Hippocampal formation (tissue), 2 donors: Measurements from ENCODE around the gene CRY1.

ENCODE experiments used
- DNase-seq, 2 donors: peaks; one replicate each; lab custom pipeline; 2025; lab: John Stamatoyannopoulos, UW

The CRY1 gene

DNA sequence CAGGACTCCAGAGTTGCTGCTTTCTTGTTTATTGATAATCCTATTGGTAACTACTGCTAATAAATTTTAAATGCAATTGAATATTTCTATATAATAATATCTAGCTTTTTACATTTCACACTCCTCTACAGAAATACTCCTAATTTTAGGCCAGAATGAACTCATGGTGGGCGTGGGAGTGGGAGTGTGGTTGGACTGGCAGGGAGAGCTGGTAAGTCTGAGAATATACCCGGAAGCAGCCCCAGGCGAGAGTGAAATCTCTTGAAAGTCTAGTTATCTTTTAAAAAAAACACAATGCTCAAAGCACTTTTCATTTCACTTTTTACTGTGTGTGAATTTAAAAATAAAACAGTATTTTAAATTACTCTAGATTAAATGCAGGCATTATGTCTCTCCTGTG lies 132.9 kb downstream of the CRY1 start:
- DNase-seq: no peak

DNA sequence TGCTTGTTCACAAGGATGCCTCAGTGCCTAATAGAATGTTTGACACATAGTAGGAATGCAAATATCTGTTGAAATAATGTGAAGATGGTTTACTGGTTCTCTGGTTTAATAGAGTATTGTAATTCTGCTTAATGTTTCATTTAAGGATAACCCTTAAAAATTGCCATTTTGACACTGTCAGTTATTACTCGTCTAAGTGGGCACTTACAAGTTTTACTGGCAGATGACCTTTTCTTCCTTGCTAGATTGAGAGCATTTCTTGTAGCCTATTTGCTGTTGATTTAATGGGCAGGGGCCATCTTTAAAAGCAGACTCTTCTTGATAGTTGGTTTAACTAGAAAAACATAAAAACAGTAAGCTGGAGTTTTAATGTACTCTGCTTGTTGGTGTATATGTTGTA lies 135.8 kb downstream of the CRY1 start:
- no peak for DNase-seq

DNA sequence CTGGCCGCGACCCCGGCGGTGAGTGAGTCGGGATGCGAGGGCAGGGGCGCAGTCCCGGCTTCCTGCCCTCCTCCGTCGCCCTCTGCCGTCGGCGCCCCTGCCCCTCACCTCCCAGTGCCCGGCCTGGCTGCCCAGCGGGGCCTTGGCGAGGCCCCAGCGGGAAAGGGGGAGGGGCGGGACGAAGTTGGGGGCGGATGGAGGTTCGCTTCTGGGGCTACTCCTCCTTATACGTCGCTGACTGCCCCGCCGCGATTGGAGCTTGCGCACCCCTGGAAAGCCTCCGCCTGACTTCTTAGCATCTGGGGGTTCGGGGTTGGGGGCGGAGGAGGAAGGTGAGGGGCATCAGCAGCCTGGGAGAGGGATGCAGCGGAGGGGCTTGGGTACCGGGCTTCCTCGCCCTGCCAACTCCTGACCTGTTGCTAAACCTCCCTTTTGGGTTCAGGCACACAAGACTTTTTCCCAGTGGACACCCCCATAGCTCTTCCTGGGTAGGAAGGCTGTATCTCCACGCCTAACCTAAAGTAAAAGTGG lies 137.2 kb downstream of the CRY1 start:
- no peak for DNase-seq

DNA sequence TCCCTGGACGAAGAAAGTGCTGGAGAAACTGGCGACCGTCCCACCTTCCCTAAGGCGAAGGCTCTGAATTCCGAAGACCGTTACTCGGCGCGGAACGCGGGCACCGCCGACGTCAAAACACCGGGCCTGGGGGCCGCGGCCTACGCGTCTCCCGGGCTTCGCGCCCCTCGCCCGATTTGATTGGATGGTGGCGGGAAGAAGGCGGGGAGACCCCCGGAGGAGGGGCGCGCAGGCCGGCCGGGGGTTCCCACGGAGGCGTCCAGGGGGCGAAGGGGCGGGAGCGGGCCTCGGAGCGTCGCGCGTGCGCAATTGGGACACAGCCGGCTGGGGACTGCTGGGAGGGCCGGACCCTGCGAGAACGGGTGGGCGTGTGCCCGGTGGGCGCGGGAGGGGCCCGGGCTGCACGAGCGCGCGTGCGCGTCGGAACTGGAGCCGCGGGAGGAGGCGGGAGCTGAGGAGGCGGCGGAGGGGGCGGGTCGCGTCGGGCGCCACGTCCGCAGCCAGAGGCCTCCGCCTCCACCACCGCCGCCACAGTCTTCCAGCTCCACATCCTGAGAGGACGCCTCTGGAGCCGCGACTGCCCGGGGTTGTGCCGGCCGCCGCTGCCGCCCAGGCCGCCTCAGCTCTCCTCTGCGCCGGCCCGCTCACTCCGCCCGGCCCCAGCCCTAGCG lies 137.8 kb downstream of the CRY1 start, which contains the start of gene TMEM263:
Gene TMEM263, plus strand, starts transcription at position 531 of the 671 bp plus-strand sequence. CDS start 11,210 bp downstream, outside the sequence.
- peak; percentile 79 to 87 for DNase-seq

DNA sequence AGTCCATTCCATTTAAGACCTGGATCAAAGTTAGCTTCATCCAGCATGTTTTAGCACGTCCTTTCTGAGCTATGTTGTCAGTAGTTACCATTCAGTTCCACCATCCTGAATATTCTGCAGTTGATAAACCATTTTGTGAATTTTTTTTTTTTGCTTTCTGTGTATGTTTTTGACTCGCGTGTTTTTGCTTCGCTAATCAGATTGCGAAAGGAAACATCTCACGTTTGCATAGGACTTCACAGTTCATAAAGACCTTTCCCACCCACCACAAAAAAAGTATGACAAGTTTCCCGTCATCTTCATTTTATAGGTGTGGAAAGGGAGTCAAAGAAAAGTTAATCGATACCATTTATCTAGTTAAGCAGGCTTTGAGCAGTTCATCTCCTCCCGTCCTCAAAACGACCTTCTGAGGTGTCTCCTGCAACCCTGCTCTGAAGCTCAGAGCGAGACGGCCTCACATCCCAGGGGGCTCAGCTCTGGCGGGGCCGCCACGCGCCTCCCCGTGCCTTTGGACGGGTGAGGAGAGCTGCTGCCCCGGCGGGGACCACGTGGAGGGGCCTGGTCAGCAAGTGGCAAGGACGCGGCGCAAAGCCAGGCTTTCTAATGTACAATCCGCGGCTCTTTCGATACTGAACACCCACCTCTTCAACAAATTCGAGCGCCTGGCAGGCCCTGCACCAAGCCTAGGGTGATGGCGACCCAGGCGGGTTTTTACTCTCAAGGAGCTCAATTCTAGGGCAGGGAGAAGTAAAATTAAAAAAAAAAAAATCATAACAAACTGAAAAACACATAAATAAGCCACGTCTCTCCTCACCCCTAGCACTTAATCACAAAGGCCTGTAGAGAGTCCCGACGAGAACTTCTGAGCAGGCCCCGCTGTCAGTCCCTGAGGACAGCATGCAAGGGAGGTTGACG lies 138.6 kb downstream of the CRY1 start:
- peak in 1 of 2 donors; percentile 40 for DNase-seq

DNA sequence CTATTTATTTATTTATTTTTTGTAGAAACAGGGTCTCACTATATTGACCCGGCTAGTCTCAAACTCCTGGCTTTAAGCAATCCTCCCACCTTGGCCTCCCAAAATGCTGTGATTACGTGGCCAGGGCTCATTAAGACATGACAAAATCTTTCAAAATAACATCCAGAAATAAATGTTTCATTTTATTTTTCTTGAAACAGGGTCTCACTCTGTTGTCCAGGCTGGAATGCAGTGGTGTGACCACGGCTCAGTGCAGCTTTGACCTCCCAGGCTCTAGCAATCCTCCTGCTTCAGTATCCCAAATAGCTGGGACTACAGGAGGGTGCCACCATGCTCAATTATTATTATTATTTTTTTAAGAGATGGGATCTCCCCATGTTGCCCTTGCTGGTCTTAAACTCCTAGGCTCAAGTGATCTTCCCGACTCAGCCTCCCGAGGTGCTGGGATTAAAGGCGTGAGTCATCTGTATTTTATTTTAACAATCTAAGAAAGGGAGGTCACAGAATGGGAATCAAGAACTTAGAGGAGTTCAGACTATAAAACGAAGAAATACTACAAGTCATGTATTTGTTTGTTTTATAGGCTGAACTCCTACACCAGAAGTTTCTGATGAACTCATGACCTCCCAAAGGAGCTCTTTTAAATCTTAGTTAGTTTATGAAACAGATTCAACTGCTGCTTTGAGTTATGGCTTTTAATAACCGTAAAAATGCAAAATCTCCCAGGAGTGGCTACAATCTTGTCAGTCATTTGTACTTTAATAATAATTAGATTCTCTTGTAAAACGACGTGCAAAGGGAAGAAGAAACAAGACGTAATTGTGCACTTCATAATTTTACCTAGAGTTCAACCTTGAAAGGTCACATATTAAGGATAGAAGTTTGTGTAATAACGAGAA lies 139.7 kb downstream of the CRY1 start:
- DNase-seq: no peak

DNA sequence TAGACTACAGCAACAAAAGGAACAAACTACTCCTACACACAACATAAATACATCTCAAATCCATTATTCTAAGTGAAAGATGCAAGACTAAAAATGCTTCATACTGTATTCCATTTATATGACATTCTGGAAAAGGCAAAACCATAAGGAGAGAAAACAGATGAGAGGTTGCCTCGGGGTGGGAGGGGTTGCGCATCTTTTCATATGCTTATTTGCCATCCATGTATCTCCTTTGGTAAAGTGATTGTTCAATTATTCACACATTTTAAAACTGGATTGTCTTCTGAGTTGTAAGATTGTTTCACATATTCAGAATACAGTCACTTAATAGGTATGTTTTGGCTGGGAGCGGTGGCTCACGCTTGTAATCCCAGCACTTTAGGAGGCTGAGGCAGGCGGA lies 142.8 kb downstream of the CRY1 start:
- no peak for DNase-seq

DNA sequence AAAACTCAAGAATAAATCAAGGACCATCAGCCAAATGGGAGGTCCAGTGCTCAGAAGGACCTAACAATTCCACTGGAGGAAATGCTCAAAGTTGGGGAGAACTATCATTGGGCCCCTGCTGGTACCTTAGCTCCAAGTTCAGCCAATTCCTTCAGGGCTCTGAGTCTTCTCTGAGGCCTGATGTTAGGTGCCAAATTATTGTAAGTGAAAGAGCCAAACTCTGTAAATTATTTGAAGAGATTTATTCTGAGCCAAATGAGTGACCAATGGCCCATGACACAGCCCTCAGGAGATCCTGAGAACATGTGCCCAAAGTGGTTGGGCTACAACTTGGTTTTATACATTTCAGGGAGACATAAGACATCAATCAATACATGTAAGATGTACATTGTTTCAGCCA lies 145.9 kb downstream of the CRY1 start:
- no peak for DNase-seq

DNA sequence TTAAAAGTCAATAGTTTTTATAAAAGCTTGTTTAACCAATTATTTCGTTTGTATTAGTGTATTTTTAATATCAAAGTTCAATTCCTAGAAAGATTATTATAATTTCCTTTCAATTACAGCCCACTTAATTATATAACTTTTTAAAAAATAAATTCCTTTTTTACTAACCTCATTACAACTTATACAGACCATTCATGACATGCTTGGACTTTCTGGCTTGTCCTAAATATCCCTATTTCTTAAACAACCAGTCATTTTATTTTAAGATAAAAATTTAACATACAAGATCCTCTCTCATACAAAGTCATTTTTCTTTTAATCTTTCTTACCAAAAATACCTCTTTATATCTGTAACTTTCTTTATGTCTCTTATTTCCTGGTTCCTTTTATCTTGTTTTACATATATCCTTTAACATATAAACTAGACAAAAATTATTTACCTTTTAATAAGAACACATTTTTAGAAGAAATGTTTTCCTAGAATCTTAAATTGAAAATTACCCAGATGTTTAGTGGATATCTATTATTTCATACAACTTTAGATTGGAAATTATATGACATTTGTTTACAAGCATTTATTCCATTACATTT lies 148.0 kb downstream of the CRY1 start:
- no peak for DNase-seq

DNA sequence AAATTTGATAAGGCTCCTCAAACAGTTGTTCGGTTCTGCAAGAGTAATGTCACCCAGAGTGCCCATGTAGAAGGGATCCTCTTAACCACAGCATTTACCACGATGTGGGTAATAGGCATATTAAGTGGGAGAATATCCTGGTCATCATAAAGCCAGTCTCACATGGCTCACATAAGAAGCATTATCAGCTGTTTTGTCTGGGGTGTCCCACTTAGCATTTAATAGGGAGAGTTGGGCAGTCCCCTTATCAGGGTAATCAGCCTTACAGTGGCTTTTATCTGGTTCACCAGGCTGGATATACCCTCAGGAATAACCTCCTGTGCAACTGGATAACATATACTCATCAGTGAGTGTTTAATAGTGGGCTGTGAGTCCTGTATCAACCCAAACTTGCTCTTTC lies 150.6 kb downstream of the CRY1 start:
- DNase-seq: no peak

DNA sequence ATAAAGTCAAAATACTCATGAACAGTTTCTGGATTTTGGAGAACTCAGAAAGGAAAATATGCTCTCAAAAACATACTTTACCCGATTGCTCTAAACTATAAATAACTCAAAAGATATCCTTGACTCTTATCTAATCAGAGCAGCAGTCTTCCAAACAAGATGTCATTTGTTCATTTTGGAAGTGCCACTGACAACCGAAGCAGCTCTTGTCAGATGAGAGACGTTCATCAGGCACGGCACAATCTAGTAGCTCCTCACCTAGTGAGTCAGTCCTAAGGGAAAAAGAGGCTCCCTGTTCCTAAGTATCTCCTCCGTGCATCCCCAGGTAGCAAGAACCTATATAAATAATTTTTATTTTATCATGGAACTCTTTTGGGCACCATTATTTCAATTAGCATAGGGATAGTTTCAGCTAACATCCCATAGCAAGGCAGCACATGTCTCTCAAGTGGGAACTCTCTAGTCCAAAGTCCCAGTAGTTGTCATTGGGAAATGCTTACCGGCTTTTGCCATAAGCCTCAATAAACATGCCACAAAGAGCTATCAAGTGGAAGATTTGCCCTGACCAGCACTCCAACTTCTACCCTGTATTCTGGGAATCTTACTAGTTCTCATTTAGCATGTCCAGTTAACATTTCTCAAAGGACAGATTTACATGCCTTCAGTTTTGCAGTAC lies 151.7 kb downstream of the CRY1 start:
- DNase-seq: no peak
